ENCODE measurements around the gene PIM1.

PIM1 gene

DNA sequence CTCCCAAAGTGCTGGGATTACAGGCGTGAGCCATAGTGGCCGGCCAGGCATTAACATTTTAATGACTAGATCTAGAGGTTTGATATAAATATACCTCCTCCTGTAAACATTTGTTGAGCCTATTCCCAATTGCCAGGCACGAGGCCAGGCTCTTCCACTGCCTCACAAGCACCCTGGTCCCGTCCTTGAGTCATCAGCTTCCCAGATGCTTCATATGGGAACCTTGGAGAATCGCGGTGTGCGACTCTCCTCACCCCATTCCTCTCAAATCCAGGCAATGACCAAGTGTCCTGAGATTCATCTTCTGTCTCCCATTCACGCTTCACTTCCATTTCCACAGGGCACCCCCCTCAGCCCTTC is 35.9 kb upstream of the PIM1 start:
- Mint-ChIP-seq H3K27me3 (no peaks in the 10 kb centered on the region), H3K4me3 (no peak overlapping the region), H3K27ac (no peak overlapping the region), H3K4me1 (peaks cover 15% of the 10 kb centered on the region), H3K36me3 (no peaks in the 10 kb centered on the region), H3K9me3 (no peaks in the 10 kb centered on the region)
- ATAC-seq = no peak

DNA sequence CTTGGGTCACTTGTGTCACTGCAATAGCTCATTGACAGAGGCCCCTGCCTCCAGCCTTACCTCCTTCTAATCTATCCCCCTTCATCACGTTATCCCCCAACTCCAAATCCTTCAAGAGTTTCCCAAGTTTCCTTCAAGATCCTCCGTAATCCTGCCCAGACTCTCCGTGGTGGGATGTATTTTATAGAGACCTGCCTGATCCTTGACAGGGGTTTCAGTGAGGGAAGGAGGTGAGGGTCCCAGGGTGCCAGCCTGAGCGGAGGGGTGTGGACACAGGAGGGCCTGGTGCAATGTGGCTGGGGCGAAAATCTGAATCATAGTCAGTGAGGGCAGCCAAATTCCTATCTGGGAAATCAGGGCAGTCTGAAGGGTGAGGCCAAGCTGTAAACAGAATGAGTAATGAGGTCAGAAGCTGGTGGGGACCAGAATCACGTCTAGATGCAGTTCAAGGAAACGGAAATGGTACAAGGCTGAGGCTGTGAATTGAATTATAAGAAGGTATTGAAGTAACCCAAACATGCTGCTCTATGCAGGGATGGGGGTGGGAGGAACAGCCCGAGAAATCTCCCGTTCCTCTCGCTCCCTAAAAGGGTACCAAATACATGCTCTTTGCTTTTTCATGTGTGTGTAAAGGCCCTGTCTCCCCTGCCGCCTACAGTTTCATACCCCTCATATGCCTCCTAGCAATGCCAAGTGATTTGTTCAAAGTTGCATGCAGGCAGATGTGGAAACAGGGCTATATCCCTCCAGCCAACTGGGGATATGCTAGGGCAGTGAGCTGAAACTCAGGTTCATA is 35.4 kb upstream of the PIM1 start:
- H3K4me1 Mint-ChIP-seq = peaks cover 15% of the 10 kb centered on the region
- H3K9me3 Mint-ChIP-seq = no peaks in the 10 kb centered on the region

DNA sequence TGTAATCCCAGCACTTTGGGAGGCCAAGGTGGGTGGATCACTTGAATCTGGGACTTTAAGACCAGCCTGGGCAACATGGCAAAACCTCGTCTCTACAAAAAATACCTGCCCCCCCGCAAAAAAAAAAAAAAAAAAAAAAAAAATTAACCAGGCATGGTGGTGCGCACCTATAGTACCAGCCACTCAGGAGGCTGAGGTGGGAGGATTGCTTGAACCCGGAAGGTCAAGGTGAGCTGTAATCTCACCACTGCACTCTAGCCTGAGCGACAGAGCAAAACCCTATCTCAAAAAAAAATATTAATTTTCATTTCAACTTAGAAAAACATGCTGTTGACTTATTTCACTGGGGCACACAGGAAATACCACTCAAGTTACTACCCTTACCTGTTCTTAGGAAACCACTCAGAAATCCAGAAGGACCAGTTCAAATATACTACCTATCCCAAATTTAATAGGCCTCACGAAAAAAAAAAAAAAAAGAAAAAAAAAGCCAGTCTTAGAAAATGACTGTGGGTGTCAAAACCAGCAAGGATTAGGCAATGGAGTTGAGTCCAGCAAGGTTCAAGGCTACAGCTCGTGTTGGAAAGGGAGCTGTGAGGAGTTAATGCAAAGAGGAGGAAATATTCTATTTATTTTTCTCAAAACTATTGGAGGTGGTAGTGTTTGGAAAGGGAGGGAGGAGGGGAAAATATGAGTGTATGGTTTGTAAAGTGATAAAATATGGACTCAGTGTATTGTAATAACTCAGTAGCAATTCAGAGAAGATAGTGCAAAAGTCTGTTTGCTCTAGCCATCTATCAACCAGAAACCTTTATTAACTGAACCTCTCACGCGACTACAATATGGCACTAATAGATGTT is 33.9 kb upstream of the PIM1 start:
- peaks cover 15% of the 10 kb centered on the region for H3K4me1 Mint-ChIP-seq
- no peak overlapping the region for H3K27ac Mint-ChIP-seq
- no peak overlapping the region for H3K4me3 Mint-ChIP-seq
- no peaks in the 10 kb centered on the region for H3K9me3 Mint-ChIP-seq
- H3K27me3 Mint-ChIP-seq = no peaks in the 10 kb centered on the region
- ATAC-seq = no peak
- no peaks in the 10 kb centered on the region for H3K36me3 Mint-ChIP-seq

More for the DNA sequence above, 35.4 kb upstream of the PIM1 start:
- Mint-ChIP-seq H3K36me3 (no peaks in the 10 kb centered on the region), H3K27ac (no peak overlapping the region), H3K4me3 (no peak overlapping the region), H3K27me3 (no peaks in the 10 kb centered on the region)
- ATAC-seq = no peak

DNA sequence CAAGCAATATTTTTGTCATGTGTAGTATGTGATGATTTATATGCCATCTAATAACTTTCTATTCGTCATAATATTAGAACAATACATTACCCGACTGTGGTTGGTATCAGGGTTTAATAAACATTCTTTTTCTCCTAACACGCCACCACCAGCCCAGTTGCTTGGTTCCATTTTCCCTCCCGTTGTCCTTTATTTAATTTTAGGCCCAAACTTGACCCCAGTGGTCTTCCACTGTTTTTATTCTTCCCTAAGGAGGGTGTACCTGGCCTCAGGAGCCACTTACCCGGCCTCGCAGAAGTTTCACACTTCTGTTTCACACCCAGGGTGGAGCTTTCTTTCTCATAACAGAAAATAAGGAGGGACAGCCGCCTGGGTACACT is 33.1 kb upstream of the PIM1 start:
- H3K36me3 Mint-ChIP-seq = no peaks in the 10 kb centered on the region
- no peaks in the 10 kb centered on the region for H3K9me3 Mint-ChIP-seq
- H3K27ac Mint-ChIP-seq = peak overlapping the region; percentile 64
- ATAC-seq = no peak
- peaks cover 22% of the 10 kb centered on the region for H3K4me1 Mint-ChIP-seq
- no peak overlapping the region for H3K4me3 Mint-ChIP-seq
- no peaks in the 10 kb centered on the region for H3K27me3 Mint-ChIP-seq

DNA sequence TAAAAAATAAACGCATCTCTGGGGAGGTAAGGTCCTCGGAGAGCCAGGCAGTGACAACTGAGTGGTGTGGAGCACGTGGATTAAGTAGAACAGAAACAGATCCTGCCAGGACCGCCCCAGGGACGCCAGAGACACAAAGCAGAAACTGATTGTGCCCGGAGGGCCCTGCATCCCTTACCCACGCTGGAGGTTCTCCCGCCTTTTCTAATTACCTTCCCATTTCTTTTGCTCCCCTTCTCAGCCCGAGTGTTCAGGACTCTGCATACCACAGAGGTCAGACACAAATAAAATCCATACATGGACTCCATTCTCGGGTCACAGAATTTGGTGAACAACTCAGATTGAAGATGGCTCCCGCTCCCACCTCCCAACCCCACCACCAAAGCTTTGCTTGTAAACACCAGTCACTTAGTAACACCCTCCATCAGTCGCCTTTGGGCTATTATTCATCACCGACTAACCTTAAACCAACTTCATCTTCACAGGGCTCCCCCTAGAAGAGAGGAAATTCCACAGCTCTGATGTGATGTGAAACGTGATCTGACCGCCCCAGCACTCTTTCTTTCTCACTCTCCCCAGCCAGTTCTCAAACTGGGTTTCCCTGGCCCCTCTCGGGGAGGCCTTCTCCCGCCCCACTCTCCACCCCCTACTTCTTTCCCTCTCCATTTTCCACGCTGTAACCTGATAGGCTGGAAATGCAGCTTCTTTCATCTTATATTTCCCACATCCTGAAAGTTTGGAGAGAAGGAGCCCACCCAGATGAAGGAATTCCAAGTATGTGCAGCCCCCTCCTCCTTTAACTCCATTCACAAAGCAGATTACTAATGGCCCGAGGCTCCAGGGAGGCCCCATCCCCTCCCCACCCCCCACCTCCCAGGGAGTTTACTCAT is 32.5 kb upstream of the PIM1 start:
- ATAC-seq = peak; percentile 88
- Mint-ChIP-seq H3K36me3 (no peaks in the 10 kb centered on the region), H3K4me1 (peaks cover 29% of the 10 kb centered on the region), H3K4me3 (peak overlapping the region; percentile 25), H3K27ac (peak overlapping the region; percentile 64), H3K27me3 (no peaks in the 10 kb centered on the region), H3K9me3 (no peaks in the 10 kb centered on the region)

DNA sequence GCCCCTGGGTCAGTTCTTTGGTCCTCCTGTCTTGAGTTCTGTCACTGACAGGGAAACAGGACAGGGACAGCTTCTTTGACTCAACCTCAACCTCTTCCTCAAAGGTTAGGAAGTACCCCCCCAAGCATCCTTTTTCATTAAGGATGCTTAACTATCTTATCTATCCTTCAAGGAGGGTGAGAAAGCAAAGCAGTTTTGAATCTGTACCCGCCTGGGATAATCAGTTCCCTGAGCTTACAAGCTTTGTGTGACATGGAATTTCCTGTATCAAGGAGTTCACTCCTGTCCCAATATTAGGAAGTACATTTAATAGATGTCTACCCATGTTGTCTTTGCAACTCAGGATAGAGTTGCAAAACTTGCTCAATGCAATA is 31.1 kb upstream of the PIM1 start:
- no peaks in the 10 kb centered on the region for H3K36me3 Mint-ChIP-seq
- H3K27ac Mint-ChIP-seq = no peak overlapping the region
- H3K4me3 Mint-ChIP-seq = no peak overlapping the region
- no peaks in the 10 kb centered on the region for H3K27me3 Mint-ChIP-seq
- H3K4me1 Mint-ChIP-seq = peaks cover 34% of the 10 kb centered on the region
- H3K9me3 Mint-ChIP-seq = no peaks in the 10 kb centered on the region
- no peak for ATAC-seq

DNA sequence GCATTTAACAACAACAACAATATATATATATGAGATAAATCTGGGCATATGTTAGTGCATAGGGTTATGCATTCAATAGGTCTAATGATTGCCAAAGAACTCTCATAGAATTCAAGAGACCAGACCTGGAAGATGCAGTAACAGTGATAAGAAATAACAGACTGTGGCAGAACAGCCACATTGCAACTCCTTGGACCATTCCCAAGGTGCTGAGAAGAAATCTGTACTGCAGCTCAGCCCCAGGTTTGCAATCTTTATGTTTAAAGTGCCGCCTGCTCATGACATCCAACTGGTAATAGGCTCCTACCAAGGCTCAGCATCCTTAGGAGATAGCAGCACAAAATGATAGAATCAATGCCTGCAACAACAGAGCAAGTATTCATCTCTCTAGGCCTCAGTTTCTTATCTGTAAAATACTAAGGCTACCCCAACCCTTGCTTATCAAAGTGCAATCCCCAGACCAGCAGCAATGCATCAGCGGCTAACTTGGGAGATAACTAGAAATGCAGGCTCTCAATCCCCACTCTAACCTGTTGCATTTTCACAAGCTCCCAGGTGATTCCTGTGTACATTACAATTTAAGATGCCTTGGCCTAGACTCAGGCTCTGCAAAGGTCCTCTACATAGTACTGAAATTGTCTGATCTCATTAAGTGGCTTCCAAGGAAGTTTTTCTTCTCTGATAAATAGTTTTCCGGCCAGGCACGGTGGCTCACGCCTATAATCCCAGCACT is 30.6 kb upstream of the PIM1 start:
- Mint-ChIP-seq H3K36me3 (no peaks in the 10 kb centered on the region), H3K9me3 (no peaks in the 10 kb centered on the region), H3K4me1 (peaks cover 40% of the 10 kb centered on the region), H3K27me3 (no peaks in the 10 kb centered on the region), H3K27ac (no peak overlapping the region), H3K4me3 (no peak overlapping the region)
- ATAC-seq = no peak

DNA sequence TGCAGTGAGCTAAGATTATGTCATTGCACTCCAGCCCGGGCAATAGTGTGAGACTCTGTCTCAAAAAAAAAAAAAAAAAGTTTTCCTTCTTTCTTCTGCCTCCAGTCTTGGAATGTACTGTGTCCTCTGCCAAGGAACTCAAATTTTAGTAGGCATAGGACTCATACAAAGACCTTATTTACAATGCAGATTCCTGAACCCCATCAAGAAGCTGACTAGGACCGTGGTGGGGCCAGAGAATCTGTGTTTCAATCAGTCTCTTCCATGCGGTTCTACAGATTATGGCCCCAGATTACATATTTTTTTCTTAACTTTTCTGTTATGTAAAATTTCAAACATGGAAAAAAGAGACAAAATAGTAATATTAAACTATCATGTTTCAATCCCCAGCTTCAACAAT is 29.8 kb upstream of the PIM1 start:
- Mint-ChIP-seq H3K4me1 (peaks cover 45% of the 10 kb centered on the region), H3K27me3 (no peaks in the 10 kb centered on the region), H3K36me3 (no peaks in the 10 kb centered on the region), H3K4me3 (no peak overlapping the region), H3K9me3 (no peaks in the 10 kb centered on the region), H3K27ac (no peak overlapping the region)
- ATAC-seq = no peak

DNA sequence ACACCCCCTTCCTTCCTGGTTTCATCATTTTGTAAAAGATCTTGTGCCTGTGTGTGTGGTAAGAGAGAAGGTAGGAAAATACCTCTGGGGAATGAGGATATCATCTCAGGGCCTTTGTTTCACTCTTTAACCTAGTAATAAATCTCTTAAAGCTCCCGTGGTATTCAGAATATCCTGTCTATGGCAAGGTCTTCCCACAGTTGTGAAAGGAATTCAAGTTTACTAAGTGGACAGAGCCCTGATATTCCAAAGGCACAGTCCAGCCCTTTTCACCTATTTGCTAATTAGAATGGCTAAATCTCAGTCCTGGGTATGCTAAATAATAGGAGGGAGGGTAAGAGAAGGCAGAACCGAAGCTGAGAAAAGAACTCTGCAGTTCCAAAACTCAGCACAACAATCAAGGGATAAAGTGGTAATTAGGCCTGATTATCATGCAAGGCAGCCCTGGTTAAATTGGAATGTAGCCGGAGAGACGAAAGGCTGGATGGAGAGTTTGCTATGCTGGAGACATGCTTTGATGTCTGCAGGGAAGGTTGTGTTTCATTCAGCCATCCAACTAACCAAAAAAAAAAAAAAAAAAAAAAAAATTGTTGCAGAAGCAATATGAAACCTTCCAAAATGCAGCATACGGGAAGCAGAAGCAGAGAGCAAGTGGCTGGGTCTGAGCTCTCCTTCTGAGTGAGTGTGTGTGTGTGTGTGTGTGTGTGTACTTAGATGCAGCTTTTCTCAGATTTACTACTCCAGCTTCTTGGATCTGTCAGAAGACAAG is 28.5 kb upstream of the PIM1 start:
- Mint-ChIP-seq H3K36me3 (no peaks in the 10 kb centered on the region), H3K4me1 (peaks cover 45% of the 10 kb centered on the region), H3K4me3 (no peak overlapping the region), H3K9me3 (no peaks in the 10 kb centered on the region), H3K27me3 (no peaks in the 10 kb centered on the region), H3K27ac (peak overlapping the region; percentile 62)
- peak; percentile 76 for ATAC-seq

DNA sequence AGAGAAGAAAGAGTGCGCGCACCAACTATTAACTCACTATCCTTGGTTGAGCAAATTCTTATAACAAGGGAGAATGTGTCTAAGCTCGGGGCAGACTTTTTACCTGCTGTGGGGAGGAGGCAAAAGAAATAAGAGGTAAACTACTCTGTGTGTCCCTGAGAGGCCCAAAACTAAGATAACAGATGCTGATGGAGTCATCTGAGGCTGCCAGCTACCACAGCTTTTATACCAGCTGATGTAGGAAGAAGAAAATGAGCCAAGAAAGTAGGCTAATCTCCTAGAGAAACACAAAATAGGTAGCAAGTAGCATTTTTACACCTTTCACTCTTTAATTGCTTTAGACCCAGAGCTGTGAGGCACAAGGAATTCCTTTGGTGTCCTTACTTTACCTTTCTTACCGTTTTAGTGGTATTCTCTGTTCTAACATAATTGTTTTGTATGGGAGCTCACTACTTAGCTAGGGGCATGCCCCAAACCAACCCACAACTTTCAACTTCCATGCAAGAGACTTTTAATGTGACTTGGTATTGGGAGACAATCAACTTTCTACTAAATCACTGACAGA is 27.8 kb upstream of the PIM1 start:
- ATAC-seq = no peak
- Mint-ChIP-seq H3K4me3 (no peak overlapping the region), H3K27ac (peak overlapping the region; percentile 62), H3K9me3 (no peaks in the 10 kb centered on the region), H3K27me3 (no peaks in the 10 kb centered on the region), H3K36me3 (no peaks in the 10 kb centered on the region), H3K4me1 (peaks cover 39% of the 10 kb centered on the region)

DNA sequence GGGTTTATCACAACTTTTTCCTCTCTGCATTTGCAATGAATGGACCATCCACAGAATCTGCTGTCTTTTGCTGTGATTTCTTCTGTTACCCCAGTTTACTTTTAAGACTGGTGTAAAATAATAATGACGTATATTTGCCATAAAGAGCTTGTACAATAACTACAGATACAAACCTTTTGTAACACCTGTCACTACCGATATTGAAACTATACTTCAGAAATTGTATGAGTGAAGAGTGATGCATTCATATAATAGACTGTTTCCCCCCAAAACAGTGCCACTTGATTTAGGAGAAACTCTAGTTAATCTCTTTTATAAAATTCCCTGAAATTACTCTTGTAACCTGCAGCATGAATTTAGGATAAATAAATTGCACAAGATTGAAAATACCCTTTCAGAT is 26.4 kb upstream of the PIM1 start:
- Mint-ChIP-seq H3K4me3 (no peak overlapping the region), H3K9me3 (no peaks in the 10 kb centered on the region), H3K4me1 (peaks cover 30% of the 10 kb centered on the region), H3K27ac (peak overlapping the region; percentile 82), H3K27me3 (no peaks in the 10 kb centered on the region), H3K36me3 (no peaks in the 10 kb centered on the region)
- ATAC-seq = no peak

DNA sequence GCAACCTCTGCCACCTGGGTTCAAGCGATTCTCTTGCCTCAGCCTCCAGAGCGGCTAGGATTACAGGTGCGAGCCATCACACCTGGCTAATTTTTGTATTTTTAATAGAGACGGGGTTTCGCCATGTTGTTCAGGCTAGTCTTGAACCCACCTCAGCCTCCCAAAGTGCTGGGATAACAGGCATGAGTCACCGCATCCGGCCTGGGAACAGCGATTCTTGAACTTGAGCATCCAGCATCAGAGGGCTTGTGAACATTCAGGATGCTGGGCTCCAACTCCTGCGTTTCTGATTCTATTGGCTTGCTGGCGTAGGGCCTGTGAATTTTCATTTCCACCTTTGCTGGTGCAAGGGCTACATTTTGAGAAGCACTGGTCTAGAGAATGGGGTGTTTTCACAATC is 24.5 kb upstream of the PIM1 start:
- H3K4me3 Mint-ChIP-seq = no peak overlapping the region
- peaks cover 44% of the 10 kb centered on the region for H3K4me1 Mint-ChIP-seq
- no peak for ATAC-seq
- H3K36me3 Mint-ChIP-seq = no peaks in the 10 kb centered on the region
- H3K27me3 Mint-ChIP-seq = no peaks in the 10 kb centered on the region
- H3K27ac Mint-ChIP-seq = no peak overlapping the region
- H3K9me3 Mint-ChIP-seq = no peaks in the 10 kb centered on the region

DNA sequence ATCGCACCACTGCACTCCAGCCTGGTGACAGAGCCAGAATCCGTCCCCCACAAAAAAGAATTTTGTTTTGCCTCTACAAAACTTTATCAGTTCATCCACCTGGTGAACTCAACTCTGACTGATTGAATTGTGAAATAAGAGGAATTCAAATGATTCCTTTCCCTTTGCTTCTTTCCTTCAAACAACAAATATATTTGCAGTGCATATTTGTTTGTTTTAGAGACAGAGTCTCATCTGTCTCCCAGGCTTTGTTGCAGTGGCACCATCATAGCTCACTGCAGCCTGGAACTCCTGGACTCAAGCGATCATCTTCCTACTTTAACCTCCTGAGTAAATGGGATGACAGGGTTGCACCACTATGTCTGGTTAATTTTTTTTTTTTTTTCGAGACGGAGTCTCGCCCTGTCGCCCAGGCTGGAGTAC is 23.2 kb upstream of the PIM1 start:
- Mint-ChIP-seq H3K4me3 (no peak overlapping the region), H3K4me1 (peaks cover 50% of the 10 kb centered on the region)

DNA sequence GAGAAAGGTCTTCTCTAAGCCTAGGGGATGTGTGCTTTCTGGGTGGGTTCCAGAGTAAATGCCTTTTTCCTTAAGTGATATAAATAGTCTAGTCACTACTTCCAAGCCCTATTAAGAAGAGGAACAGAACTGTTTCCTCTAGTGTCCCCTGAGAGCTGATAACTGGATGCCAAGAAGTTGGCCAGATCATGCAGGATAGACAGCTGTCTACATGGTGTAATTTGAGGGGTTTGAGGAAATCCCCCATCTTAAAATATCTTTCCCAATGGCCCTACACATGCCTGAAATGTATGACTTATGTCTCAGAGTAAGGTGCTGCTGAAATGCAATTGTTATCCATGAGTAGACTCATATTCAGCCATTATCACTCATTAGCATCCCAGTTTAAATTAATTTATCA is 20.2 kb upstream of the PIM1 start:
- H3K27me3 Mint-ChIP-seq = peaks cover 22% of the 10 kb centered on the region
- peak overlapping the region; percentile 40 for H3K4me3 Mint-ChIP-seq
- H3K9me3 Mint-ChIP-seq = no peaks in the 10 kb centered on the region
- peaks cover 48% of the 10 kb centered on the region for H3K4me1 Mint-ChIP-seq
- H3K36me3 Mint-ChIP-seq = no peaks in the 10 kb centered on the region
- peak; percentile 71 for ATAC-seq
- H3K27ac Mint-ChIP-seq = peak overlapping the region; percentile 79

More for the DNA sequence above, 23.2 kb upstream of the PIM1 start:
- Mint-ChIP-seq H3K9me3 (no peaks in the 10 kb centered on the region), H3K27me3 (peaks cover 8% of the 10 kb centered on the region), H3K36me3 (no peaks in the 10 kb centered on the region), H3K27ac (no peak overlapping the region)
- no peak for ATAC-seq
